ENCODE results near the gene IMP3.

Gene IMP3

DNA sequence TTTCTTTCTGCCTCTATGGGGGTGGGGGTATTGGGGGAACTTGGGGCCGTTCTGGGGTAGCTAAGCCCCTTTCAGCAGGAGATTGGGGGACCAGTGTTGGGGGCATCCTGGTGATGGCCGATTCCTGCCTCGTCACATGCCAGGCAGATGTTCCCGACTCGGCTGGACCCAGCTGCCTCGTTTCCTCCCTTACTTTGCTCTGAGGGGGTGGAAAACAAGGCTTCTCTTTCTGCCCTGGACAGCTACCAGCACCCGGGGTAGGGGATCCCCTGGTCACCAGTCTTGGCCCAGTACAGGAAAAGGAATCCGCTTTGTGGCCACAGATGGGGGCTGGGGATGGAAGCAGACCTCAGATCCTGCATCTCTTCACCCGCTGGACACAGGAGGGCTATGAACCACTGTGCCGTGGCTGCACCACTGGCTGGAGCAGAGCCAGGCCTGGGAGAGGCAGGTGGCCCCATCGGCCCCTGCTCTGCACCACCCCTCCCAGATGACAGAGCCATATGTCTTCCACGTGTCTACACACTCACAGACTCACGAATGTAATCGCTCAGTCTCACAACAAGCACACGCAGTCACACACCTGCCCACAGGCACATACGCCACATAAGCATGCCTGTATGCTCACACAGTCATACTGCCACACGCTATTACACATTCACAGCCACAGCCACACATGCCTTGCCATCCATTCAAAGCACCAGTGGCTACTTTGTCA is 20.1 kb upstream of the IMP3 start:
- H3K36me3 ChIP-seq (ENCODE audit: insufficient read depth, low read length), result no peaks in the 10 kb centered on the region
- ATAC-seq (ENCODE audit: insufficient read depth, low read depth) (no peak), DNase-seq (no peak)
- no peak overlapping the region for H2AFZ ChIP-seq (ENCODE audit: low read depth, low read length)
- no peaks in the 10 kb centered on the region for H3K27me3 ChIP-seq (ENCODE audit: insufficient read depth, low read length, poor library complexity)
- no peak overlapping the region for H3K4me2 ChIP-seq (ENCODE audit: insufficient read depth, low read length)
- H3K4me1 ChIP-seq (ENCODE audit: insufficient read depth, low read length), result no peaks in the 10 kb centered on the region
- no peaks in the 10 kb centered on the region for H3K9me3 ChIP-seq (ENCODE audit: insufficient read depth, low read length, severe bottlenecking)
- TF ChIP-seq EZH2 (IDR thresholded peaks at IDR 0.05; ENCODE audit: borderline replicate concordance, low read depth, low read length, severe bottlenecking) (no peak), CTCF (IDR thresholded peaks at IDR 0.05; ENCODE audit: borderline replicate concordance, extremely low read depth, low read length, poor library complexity, severe bottlenecking) (no peak)
- no peaks in the 10 kb centered on the region for H3K79me2 ChIP-seq (ENCODE audit: insufficient read depth, low read length)
- H3K27ac ChIP-seq (ENCODE audit: low read length), result no peak overlapping the region
- no peaks in the 10 kb centered on the region for H4K20me1 ChIP-seq (ENCODE audit: insufficient read depth, low read length)
- H3K4me3 ChIP-seq (ENCODE audit: low read depth in 1 of 2, low read length in 2 of 2), result no peak overlapping the region
- no peak overlapping the region for H3K9ac ChIP-seq (ENCODE audit: low read depth, low read length)

GRCh38 chr15:75659141-75659771 is 19.2 kb upstream of the IMP3 start:
- no peaks in the 10 kb centered on the region for H4K20me1 ChIP-seq (ENCODE audit: insufficient read depth, low read length)
- TF ChIP-seq CTCF (IDR thresholded peaks at IDR 0.05; ENCODE audit: borderline replicate concordance, extremely low read depth, low read length, poor library complexity, severe bottlenecking), result no peak
- no peak for TF ChIP-seq EZH2 (IDR thresholded peaks at IDR 0.05; ENCODE audit: borderline replicate concordance, low read depth, low read length, severe bottlenecking)
- no peak for ATAC-seq (ENCODE audit: insufficient read depth, low read depth)

GRCh38 chr15:75656813-75657212 is 16.8 kb upstream of the IMP3 start:
- Histone ChIP-seq H3K4me2 (ENCODE audit: insufficient read depth, low read length) (no peak overlapping the region), H4K20me1 (ENCODE audit: insufficient read depth, low read length) (no peaks in the 10 kb centered on the region)
- no peak for ATAC-seq (ENCODE audit: insufficient read depth, low read depth)

More at GRCh38 chr15:75659141-75659771, 19.2 kb upstream of the IMP3 start:
- no peak overlapping the region for H2AFZ ChIP-seq (ENCODE audit: low read depth, low read length)
- H3K4me2 ChIP-seq (ENCODE audit: insufficient read depth, low read length), result no peak overlapping the region
- H3K27me3 ChIP-seq (ENCODE audit: insufficient read depth, low read length, poor library complexity), result no peaks in the 10 kb centered on the region
- H3K79me2 ChIP-seq (ENCODE audit: insufficient read depth, low read length), result no peaks in the 10 kb centered on the region
- H3K9me3 ChIP-seq (ENCODE audit: insufficient read depth, low read length, severe bottlenecking), result no peaks in the 10 kb centered on the region
- H3K36me3 ChIP-seq (ENCODE audit: insufficient read depth, low read length), result no peaks in the 10 kb centered on the region
- no peaks in the 10 kb centered on the region for H3K4me1 ChIP-seq (ENCODE audit: insufficient read depth, low read length)
- no peak for DNase-seq
- no peak overlapping the region for H3K27ac ChIP-seq (ENCODE audit: low read length)
- H3K9ac ChIP-seq (ENCODE audit: low read depth, low read length), result no peak overlapping the region
- H3K4me3 ChIP-seq (ENCODE audit: low read depth in 1 of 2, low read length in 2 of 2), result no peak overlapping the region

More at GRCh38 chr15:75656813-75657212, 16.8 kb upstream of the IMP3 start:
- Histone ChIP-seq H3K79me2 (ENCODE audit: insufficient read depth, low read length) (no peaks in the 10 kb centered on the region), H2AFZ (ENCODE audit: low read depth, low read length) (no peak overlapping the region), H3K27me3 (ENCODE audit: insufficient read depth, low read length, poor library complexity) (no peaks in the 10 kb centered on the region), H3K36me3 (ENCODE audit: insufficient read depth, low read length) (no peaks in the 10 kb centered on the region), H3K4me3 (ENCODE audit: low read depth in 1 of 2, low read length in 2 of 2) (no peak overlapping the region), H3K4me1 (ENCODE audit: insufficient read depth, low read length) (no peaks in the 10 kb centered on the region), H3K27ac (ENCODE audit: low read length) (no peak overlapping the region), H3K9ac (ENCODE audit: low read depth, low read length) (no peak overlapping the region), H3K9me3 (ENCODE audit: insufficient read depth, low read length, severe bottlenecking) (no peaks in the 10 kb centered on the region)
- DNase-seq, result no peak
- TF ChIP-seq EZH2 (IDR thresholded peaks at IDR 0.05; ENCODE audit: borderline replicate concordance, low read depth, low read length, severe bottlenecking) (no peak), CTCF (IDR thresholded peaks at IDR 0.05; ENCODE audit: borderline replicate concordance, extremely low read depth, low read length, poor library complexity, severe bottlenecking) (no peak)
